Liver (tissue), 9 donors: Measurements from ENCODE around the gene KDELR1. TPM values are rescaled to one million over a fixed set of nuclear protein-coding genes. Genes with fewer than 3 reads are reported as not detected.

ENCODE experiments used
- DNase-seq: peaks from one replicate; pipeline ENCODE4 v3.0.0-alpha.2; 2017; ENCODE audit warnings: low spot score
- H3K27ac ChIP-seq, 2 donors: one replicate each; pipeline ENCODE4 v1.7.0; 2013; ENCODE audit warnings: inconsistent platforms in 2 of 2, low read length in 2 of 2, control low read depth in 1 of 2, low read depth in 1 of 2, mild to moderate bottlenecking in 1 of 2
- H3K27me3 ChIP-seq, 4 donors: one replicate each; pipeline versions ENCODE4 v1.6.1 to v1.7.0; 2013; ENCODE audit warnings: low read length in 3 of 4, inconsistent platforms in 1 of 4, mild to moderate bottlenecking in 1 of 4, moderate library complexity in 1 of 4; ENCODE audit not compliant: control insufficient read depth in 4 of 4, insufficient read depth in 4 of 4
- H3K36me3 ChIP-seq, 4 donors: one replicate each; pipeline versions ENCODE4 v1.6.1 to v1.7.0; 2013; ENCODE audit warnings: low read length in 3 of 4, mild to moderate bottlenecking in 3 of 4, low read depth in 1 of 4, moderate library complexity in 1 of 4; ENCODE audit not compliant: control insufficient read depth in 4 of 4, insufficient read depth in 3 of 4
- H3K4me1 ChIP-seq, 4 donors: one replicate each; pipeline versions ENCODE4 v1.6.1 to v1.7.0; 2013; ENCODE audit warnings: low read length in 3 of 4, mild to moderate bottlenecking in 3 of 4, moderate library complexity in 1 of 4; ENCODE audit not compliant: control insufficient read depth in 4 of 4, insufficient read depth in 4 of 4
- H3K4me3 ChIP-seq, 3 donors: one replicate each; pipeline versions ENCODE4 v1.6.1 to v1.7.0; 2013; ENCODE audit warnings: low read length in 3 of 3, control low read depth in 1 of 3, low read depth in 1 of 3, mild to moderate bottlenecking in 1 of 3
- H3K9ac ChIP-seq, 2 donors: one replicate each; pipeline ENCODE4 v1.7.0; 2013; ENCODE audit warnings: low read length in 2 of 2, mild to moderate bottlenecking in 2 of 2, moderate library complexity in 2 of 2, control low read depth in 1 of 2, low read depth in 1 of 2
- H3K9me3 ChIP-seq, 4 donors: one replicate each; pipeline versions ENCODE4 v1.6.1 to v1.7.0; 2013; ENCODE audit warnings: low read length in 3 of 4; ENCODE audit not compliant: control insufficient read depth in 4 of 4
- EGR1 ChIP-seq, 2 donors: IDR thresholded peaks; 2 replicates each; pipeline ENCODE4 v1.6.1; 2016 to 2018; ENCODE audit warnings: antibody characterized with exemption in 2 of 2, low read depth in 2 of 2
- FOXA1 ChIP-seq: IDR thresholded peaks from 2 replicates; pipeline ENCODE4 v1.6.1; 2016; ENCODE audit warnings: antibody characterized with exemption
- FOXA2 ChIP-seq: IDR thresholded peaks from 2 replicates; pipeline ENCODE4 v1.6.1; 2016; ENCODE audit warnings: antibody characterized with exemption
- GABPA ChIP-seq, 2 donors: IDR thresholded peaks in 1 of 2; conservative IDR thresholded peaks in 1 of 2; 2 replicates each; pipeline ENCODE4 v1.6.1; 2016; ENCODE audit warnings: antibody characterized with exemption in 2 of 2, mild to moderate bottlenecking in 1 of 2, moderate library complexity in 1 of 2
- HNF4A ChIP-seq, 2 donors: conservative IDR thresholded peaks; 2 replicates each; pipeline ENCODE4 v1.6.1; 2016; ENCODE audit warnings: antibody characterized with exemption in 2 of 2, mild to moderate bottlenecking in 2 of 2
- HNF4G ChIP-seq: IDR thresholded peaks from 2 replicates; pipeline ENCODE4 v1.6.1; 2016; ENCODE audit warnings: antibody characterized with exemption
- JUND ChIP-seq, 2 donors: IDR thresholded peaks; 2 replicates each; pipeline ENCODE4 v1.6.1; 2016; ENCODE audit warnings: antibody characterized with exemption in 2 of 2
- NR2F2 ChIP-seq: IDR thresholded peaks from 2 replicates; pipeline ENCODE4 v1.6.1; 2016; ENCODE audit warnings: antibody characterized with exemption
- RAD21 ChIP-seq, 2 donors: IDR thresholded peaks; 2 replicates each; pipeline ENCODE4 v1.6.1; 2016; ENCODE audit warnings: antibody characterized with exemption in 2 of 2, mild to moderate bottlenecking in 2 of 2
- RXRA ChIP-seq, 2 donors: IDR thresholded peaks; 2 replicates each; pipeline ENCODE4 v1.6.1; 2017 to 2018; ENCODE audit warnings: antibody characterized with exemption in 2 of 2, mild to moderate bottlenecking in 1 of 2
- SP1 ChIP-seq: IDR thresholded peaks from 2 replicates; pipeline ENCODE4 v1.6.1; 2018; ENCODE audit warnings: antibody characterized with exemption, mild to moderate bottlenecking
- TAF1 ChIP-seq: conservative IDR thresholded peaks from 2 replicates; pipeline ENCODE4 v1.6.1; 2016; ENCODE audit warnings: antibody characterized with exemption, mild to moderate bottlenecking
- YY1 ChIP-seq: IDR thresholded peaks from 2 replicates; pipeline ENCODE4 v1.6.1; 2016; ENCODE audit warnings: antibody characterized with exemption, mild to moderate bottlenecking
- WGBS: extraction: QIAGEN DNeasy Blood & Tissue Kit; methylation state at CpG from one replicate; pipeline ENCODE4 v1.1.7; 2013; 5-methylcytosine and 5-hydroxymethylcytosine counted together
- polyA plus RNA-seq, 2 donors: library from polyadenylated mRNA; stranded (reverse) in 1 of 2; unstranded in 1 of 2; fragments of 200-250 nt in 1 of 2; fragments of >200 nt in 1 of 2; fragmentation: Nextera tagmentation in 1 of 2; extraction: Ambion mirVana in 1 of 2; gene quantifications; one replicate each; pipeline versions ENCODE4 v1.2.1 to v1.2.3, GENCODE V29; 2013 to 2015
- total RNA-seq, 2 donors: library from RNA; depleted of rRNA; stranded (reverse); fragments of >200 nt; gene quantifications; one replicate each; pipeline ENCODE4 v1.2.3, GENCODE V29; 2014
- TF ChIP-seq, protein P1 (sequence below): IDR thresholded peaks from 2 replicates; pipeline ENCODE4 v1.6.1; 2016; ENCODE audit warnings: antibody characterized with exemption
- TF ChIP-seq, protein P2 (sequence below): fragments of 150-350 bp; IDR thresholded peaks from 2 replicates; pipeline ENCODE4 v1.5.1; 2017; ENCODE audit warnings: improper control_type of control experiment, low read depth, low read length; ENCODE audit not compliant: missing input control
- TF ChIP-seq, protein P3 (sequence below): IDR thresholded peaks from 2 replicates; pipeline ENCODE4 v1.6.1; 2016; ENCODE audit warnings: antibody characterized with exemption, mild to moderate bottlenecking
- TF ChIP-seq, protein P4 (sequence below): IDR thresholded peaks from 2 replicates; pipeline ENCODE4 v1.6.1; 2016; ENCODE audit warnings: antibody characterized with exemption
- TF ChIP-seq, protein P5 (sequence below): IDR thresholded peaks from 2 replicates; pipeline ENCODE4 v1.6.1; 2016; ENCODE audit warnings: antibody characterized with exemption
- donor health status: healthy.
- donor health status: healthy.
- donor health status: healthy.
- donor health status: healthy.
- donor health status: healthy.

KDELR1 gene
- total and polyA plus RNA-seq, 4 donors = 32.3 to 94.9 (median 47.0) TPM

DNA sequence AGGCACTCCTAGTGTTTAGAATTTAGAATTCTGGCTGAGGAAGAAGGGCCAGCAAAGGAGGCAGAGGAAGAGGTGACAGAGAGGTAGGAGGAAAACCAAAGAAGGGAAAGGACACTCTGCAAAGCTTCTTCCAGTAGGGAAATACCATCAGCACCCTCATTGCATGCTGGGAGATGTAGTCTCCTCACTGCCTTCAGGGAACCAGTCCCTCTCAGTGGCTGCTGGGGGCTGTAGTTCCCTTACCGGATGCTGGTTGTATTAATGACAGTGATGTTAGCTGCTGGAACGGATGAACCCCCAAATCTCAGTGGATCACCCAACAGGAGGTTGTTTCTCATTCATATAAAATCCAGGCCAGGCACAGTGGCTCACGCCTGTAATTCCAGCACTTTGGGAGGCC is 12.3 kb upstream of the KDELR1 start:
- H3K9me3 ChIP-seq = peaks cover 0 to 2% (median 0%) of the 10 kb centered on the region in 4 donors
- H3K27me3 ChIP-seq = peaks cover 0 to 2% (median 0%) of the 10 kb centered on the region in 4 donors
- H3K4me3 ChIP-seq = no peak overlapping the region
- no peak overlapping the region for H3K9ac ChIP-seq
- no peaks in the 10 kb centered on the region for H3K36me3 ChIP-seq
- no peak for DNase-seq
- H3K27ac ChIP-seq = no peak overlapping the region
- no peak for TF ChIP-seq SP1
- TF ChIP-seq, protein P1, sequence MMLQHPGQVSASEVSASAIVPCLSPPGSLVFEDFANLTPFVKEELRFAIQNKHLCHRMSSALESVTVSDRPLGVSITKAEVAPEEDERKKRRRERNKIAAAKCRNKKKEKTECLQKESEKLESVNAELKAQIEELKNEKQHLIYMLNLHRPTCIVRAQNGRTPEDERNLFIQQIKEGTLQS = no peak
- TF ChIP-seq FOXA1 = no peak
- TF ChIP-seq, protein P2, sequence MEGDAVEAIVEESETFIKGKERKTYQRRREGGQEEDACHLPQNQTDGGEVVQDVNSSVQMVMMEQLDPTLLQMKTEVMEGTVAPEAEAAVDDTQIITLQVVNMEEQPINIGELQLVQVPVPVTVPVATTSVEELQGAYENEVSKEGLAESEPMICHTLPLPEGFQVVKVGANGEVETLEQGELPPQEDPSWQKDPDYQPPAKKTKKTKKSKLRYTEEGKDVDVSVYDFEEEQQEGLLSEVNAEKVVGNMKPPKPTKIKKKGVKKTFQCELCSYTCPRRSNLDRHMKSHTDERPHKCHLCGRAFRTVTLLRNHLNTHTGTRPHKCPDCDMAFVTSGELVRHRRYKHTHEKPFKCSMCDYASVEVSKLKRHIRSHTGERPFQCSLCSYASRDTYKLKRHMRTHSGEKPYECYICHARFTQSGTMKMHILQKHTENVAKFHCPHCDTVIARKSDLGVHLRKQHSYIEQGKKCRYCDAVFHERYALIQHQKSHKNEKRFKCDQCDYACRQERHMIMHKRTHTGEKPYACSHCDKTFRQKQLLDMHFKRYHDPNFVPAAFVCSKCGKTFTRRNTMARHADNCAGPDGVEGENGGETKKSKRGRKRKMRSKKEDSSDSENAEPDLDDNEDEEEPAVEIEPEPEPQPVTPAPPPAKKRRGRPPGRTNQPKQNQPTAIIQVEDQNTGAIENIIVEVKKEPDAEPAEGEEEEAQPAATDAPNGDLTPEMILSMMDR = no peak
- no peak for TF ChIP-seq JUND (IDR thresholded peaks at IDR 0.05)
- no peak for TF ChIP-seq GABPA (IDR thresholded peaks at IDR 0.05 in 1 of 2, conservative IDR thresholded peaks at IDR 0.05 in 1 of 2)
- WGBS = 45% methylated on average over 3 of the region's 3 CpGs
- peaks cover 0 to 3% (median under 1%) of the 10 kb centered on the region in 4 donors for H3K4me1 ChIP-seq

- Histone ChIP-seq H3K4me3 (no peak overlapping the region), H3K4me1 (peaks cover 0 to 5% (median 4%) of the 10 kb centered on the region in 4 donors), H3K36me3 (no peaks in the 10 kb centered on the region), H3K27ac (no peak overlapping the region), H3K9ac (no peak overlapping the region), H3K9me3 (peaks cover 0 to 2% (median 0%) of the 10 kb centered on the region in 4 donors), H3K27me3 (peaks cover 0 to 13% (median 9%) of the 10 kb centered on the region in 4 donors)
- no peak for DNase-seq
- WGBS = 80% methylated on average over 5 of the region's 5 CpGs
- no peak for TF ChIP-seq RXRA (IDR thresholded peaks at IDR 0.05)
- TF ChIP-seq FOXA1 = no peak
- TF ChIP-seq, protein P1 = no peak
- no peak for TF ChIP-seq FOXA2
- TF ChIP-seq, protein P3, sequence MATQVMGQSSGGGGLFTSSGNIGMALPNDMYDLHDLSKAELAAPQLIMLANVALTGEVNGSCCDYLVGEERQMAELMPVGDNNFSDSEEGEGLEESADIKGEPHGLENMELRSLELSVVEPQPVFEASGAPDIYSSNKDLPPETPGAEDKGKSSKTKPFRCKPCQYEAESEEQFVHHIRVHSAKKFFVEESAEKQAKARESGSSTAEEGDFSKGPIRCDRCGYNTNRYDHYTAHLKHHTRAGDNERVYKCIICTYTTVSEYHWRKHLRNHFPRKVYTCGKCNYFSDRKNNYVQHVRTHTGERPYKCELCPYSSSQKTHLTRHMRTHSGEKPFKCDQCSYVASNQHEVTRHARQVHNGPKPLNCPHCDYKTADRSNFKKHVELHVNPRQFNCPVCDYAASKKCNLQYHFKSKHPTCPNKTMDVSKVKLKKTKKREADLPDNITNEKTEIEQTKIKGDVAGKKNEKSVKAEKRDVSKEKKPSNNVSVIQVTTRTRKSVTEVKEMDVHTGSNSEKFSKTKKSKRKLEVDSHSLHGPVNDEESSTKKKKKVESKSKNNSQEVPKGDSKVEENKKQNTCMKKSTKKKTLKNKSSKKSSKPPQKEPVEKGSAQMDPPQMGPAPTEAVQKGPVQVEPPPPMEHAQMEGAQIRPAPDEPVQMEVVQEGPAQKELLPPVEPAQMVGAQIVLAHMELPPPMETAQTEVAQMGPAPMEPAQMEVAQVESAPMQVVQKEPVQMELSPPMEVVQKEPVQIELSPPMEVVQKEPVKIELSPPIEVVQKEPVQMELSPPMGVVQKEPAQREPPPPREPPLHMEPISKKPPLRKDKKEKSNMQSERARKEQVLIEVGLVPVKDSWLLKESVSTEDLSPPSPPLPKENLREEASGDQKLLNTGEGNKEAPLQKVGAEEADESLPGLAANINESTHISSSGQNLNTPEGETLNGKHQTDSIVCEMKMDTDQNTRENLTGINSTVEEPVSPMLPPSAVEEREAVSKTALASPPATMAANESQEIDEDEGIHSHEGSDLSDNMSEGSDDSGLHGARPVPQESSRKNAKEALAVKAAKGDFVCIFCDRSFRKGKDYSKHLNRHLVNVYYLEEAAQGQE = no peak
- TF ChIP-seq RAD21 (IDR thresholded peaks at IDR 0.05) = no peak
- no peak for TF ChIP-seq SP1
- no peak for TF ChIP-seq TAF1
- no peak for TF ChIP-seq HNF4G
- TF ChIP-seq, protein P4, sequence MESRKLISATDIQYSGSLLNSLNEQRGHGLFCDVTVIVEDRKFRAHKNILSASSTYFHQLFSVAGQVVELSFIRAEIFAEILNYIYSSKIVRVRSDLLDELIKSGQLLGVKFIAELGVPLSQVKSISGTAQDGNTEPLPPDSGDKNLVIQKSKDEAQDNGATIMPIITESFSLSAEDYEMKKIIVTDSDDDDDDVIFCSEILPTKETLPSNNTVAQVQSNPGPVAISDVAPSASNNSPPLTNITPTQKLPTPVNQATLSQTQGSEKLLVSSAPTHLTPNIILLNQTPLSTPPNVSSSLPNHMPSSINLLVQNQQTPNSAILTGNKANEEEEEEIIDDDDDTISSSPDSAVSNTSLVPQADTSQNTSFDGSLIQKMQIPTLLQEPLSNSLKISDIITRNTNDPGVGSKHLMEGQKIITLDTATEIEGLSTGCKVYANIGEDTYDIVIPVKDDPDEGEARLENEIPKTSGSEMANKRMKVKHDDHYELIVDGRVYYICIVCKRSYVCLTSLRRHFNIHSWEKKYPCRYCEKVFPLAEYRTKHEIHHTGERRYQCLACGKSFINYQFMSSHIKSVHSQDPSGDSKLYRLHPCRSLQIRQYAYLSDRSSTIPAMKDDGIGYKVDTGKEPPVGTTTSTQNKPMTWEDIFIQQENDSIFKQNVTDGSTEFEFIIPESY = no peak
- TF ChIP-seq NR2F2 = no peak
- no peak for TF ChIP-seq GABPA (IDR thresholded peaks at IDR 0.05 in 1 of 2, conservative IDR thresholded peaks at IDR 0.05 in 1 of 2)
- TF ChIP-seq, protein P5, sequence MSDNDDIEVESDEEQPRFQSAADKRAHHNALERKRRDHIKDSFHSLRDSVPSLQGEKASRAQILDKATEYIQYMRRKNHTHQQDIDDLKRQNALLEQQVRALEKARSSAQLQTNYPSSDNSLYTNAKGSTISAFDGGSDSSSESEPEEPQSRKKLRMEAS = no peak
- TF ChIP-seq EGR1 (IDR thresholded peaks at IDR 0.05; ENCODE audit: low read depth in 2 of 2) = no peak
- no peak for TF ChIP-seq HNF4A (conservative IDR thresholded peaks at IDR 0.05)
- TF ChIP-seq, protein P2 = no peak
- TF ChIP-seq JUND (IDR thresholded peaks at IDR 0.05) = no peak
- no peak for TF ChIP-seq YY1
Observed at GRCh38 chr19:48401287-48401686, 9.9 kb upstream of the KDELR1 start.
